Activated naive CD4-positive, alpha-beta T cell treated with Interleukin-2 at 50 U/mL for 16 hours (primary cell): ENCODE data around the gene ZC3H6.
"Not testable (repeated sequence)": the region's sequence is repeated elsewhere in the genome, so short reads cannot be mapped to it uniquely, and the experiment has no call there.

ENCODE experiments used
- DNase-seq: peaks from one replicate; pipeline ENCODE4 v3.0.0-alpha.2; 2020

Gene ZC3H6

GRCh38 chr2:112339986-112340385 lies 64.6 kb downstream of the ZC3H6 start:
- DNase-seq: no peak

DNA sequence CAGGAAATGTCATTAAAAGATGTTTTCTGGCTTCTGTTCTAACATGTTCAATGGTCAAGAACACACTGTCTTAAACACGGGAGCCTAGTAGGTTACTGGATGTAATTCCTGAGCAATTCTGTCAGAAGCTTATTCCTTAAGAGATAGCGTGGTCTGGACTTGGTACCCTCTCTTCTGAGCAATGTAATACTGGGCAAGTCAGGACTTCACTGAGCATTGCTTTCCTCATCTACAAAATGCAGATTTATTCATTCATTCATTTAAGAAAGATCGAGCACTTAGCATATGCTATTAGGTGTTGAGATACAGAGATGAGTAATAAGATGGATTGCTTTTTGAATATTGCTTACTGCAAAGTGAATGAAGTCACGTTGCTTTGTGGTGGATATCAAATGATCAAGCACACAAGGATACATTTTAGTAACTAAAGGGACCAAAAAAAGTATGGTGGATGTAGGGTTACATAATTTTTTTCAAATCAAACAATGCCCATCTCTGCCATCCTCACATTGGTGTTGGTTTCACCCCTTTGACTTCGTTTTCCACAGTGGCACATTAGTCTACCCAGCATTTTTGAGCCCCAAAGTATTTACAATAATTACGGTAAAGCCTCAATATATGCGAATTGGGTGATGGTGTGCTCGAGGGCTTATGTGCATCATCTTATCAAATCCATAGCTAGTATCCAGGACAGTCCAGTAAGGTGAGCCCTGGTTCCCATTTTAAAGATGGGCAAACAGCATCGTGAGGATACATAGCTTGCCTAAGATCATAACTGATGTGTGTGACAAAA lies 65.3 kb downstream of the ZC3H6 start:
- DNase-seq: no peak

DNA sequence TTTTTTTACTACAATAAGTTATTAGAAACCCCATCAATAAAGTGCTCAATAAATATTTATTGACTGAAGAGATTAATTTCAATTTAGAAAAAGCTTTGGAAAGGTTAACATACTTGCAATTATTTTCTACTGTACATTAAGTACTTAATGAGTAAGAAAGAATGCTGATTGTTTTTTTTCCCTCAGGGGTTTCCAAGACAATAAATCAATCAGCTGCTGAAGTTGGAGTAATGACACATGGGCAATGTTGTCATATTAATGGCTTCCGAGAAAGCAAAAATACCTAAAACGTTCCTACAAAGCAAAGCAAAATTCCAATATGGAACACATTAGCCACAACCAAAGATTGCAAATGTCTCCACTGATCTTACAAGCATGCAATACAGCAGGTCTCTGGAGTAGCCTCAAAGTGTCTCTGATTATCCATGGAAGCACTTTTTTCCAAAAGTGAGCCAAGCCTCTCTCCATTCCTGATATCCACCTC lies 66.7 kb downstream of the ZC3H6 start:
- no peak for DNase-seq

DNA sequence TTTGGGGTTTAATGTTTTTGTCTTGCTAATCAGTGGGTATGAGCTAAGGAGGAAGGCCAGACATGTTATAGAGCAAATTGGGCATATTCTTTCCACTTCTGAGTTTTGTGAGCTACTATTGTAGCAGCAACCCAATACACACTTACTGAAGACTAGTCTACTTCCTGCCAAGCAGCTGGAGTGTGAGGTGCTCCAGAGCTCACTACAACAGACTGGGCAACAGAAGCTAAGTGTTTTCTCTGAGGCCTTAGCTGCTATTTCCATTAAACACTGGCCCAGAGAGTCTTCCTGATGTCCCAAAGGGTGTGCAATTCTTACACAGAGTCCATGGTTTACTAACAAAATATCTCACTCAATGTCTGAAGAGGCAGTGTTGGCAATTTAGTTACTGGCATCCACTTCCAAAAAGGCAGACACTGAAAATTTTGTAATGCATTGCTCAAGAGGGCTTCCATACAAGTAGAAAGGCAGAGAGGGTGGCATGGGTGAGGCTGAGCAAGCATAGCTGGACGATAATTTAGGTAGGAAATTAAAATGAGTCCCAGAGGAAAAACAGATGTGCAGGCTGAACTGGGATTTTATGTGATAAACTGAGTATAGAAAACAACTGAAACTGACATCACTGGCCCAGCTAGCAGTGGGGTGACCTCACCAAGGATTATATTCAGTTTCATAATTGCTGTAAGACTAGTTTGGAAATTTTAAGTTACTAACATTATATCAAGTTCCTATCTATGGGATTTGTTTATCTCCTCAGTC lies 68.6 kb downstream of the ZC3H6 start:
- DNase-seq: no peak

DNA sequence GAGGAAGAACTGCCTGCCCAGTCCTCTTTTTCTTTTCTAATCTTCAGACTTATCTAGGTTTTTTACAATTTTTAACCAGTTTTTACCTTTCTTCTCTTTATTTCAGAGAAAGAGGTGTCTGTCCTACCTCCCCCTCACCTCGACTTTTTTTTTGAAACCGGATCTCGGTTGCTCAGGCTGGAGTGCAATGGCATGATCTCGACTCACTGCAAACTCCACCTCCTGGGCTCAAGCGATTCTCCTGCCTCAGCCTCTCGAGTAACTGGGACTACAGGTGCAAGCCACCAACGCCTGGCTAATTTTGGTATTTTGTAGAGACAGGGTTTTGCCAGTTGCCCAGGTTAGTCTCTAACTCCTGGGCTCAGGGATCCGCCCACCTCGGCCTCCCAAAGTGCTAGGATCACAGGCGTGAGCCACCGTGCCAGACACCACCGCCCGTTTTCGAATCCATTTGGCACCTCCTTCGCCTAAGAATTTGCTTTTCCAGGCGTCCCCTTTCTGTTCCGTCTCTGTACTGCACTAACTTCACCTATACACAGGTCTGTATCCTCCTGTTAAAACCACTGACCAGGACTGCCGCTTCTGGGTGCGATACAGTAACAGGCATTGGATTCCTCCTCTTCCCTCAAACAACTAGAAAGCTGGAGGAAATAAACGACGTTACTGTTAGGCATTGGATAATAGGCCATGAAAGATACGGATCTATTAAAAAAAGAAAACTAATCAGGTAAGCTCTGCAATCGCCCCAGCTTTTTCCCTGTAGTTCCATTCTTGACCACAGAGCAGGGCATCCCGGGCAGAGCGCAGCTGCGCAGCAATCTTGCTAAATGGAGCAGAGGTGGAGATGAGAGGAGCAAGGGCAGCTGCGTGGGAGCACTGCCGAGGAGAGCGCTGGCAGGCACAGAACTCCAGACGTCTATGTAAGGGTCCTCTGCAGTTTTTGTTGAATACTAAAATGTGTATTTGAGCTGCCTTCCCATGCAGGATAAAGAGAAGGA lies 69.9 kb downstream of the ZC3H6 start:
- DNase-seq: no peak

GRCh38 chr2:112352292-112352691 lies 76.9 kb downstream of the ZC3H6 start:
- DNase-seq: not testable (repeated sequence)

- DNase-seq: not testable (repeated sequence)
Measured at GRCh38 chr2:112352809-112353603, 77.6 kb downstream of the ZC3H6 start.

GRCh38 chr2:112354335-112354734 lies 78.9 kb downstream of the ZC3H6 start:
- DNase-seq: not testable (repeated sequence)

DNA sequence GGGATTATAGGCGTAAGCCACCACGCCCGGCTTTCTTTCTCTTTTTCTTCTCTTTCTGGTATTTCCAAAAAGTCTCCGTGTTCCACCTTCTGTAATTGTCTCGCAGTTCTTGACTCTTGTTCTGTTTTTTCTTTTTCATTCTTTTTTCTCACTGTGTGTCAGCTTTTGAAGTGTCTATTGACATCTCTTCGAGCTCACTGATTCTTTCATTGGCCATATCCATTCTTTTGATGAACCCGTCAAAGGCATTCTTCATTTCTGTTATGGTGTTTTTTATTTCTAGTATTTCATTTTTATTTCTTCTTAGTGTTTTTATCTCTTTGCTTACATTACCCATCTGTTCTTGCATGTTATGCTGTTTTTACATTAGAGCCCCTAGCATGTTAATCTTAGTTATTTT lies 84.7 kb downstream of the ZC3H6 start:
- DNase-seq: not testable (repeated sequence)
